Coronary artery (tissue), 2 donors: Measurements from ENCODE around the gene CIB4.

ENCODE experiments used
- DNase-seq: peaks from one replicate; pipeline ENCODE4 v3.0.0-alpha.2; 2017; ENCODE audit warnings: low spot score
- H3K27ac ChIP-seq, 2 donors: fragments of 200-600 bp; sonication (generic); one replicate each; pipeline ENCODE4 v1.5.1; 2016 to 2019
- H3K4me3 ChIP-seq: fragments of 200-600 bp; sonication (generic); 2 replicates; pipeline ENCODE4 v1.5.1; 2016; ENCODE audit warnings: mild to moderate bottlenecking, moderate library complexity
- TF ChIP-seq, protein P1 (sequence below): fragments of 200-600 bp; sonication (generic); IDR thresholded peaks from one replicate; pipeline ENCODE4 v1.5.1; 2019; ENCODE audit warnings: antibody characterized with exemption

Gene CIB4

GRCh38 chr2:26613241-26614215 is 27.6 kb downstream of the CIB4 start:
- Histone ChIP-seq H3K27ac (peak overlapping the region; percentile 54 to 57), H3K4me3 (no peak overlapping the region)
- TF ChIP-seq, protein P1, sequence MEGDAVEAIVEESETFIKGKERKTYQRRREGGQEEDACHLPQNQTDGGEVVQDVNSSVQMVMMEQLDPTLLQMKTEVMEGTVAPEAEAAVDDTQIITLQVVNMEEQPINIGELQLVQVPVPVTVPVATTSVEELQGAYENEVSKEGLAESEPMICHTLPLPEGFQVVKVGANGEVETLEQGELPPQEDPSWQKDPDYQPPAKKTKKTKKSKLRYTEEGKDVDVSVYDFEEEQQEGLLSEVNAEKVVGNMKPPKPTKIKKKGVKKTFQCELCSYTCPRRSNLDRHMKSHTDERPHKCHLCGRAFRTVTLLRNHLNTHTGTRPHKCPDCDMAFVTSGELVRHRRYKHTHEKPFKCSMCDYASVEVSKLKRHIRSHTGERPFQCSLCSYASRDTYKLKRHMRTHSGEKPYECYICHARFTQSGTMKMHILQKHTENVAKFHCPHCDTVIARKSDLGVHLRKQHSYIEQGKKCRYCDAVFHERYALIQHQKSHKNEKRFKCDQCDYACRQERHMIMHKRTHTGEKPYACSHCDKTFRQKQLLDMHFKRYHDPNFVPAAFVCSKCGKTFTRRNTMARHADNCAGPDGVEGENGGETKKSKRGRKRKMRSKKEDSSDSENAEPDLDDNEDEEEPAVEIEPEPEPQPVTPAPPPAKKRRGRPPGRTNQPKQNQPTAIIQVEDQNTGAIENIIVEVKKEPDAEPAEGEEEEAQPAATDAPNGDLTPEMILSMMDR: no peak
- DNase-seq: peak; percentile 68

GRCh38 chr2:26612522-26613240 is 28.5 kb downstream of the CIB4 start:
- peak; percentile 74 for DNase-seq
- TF ChIP-seq, protein P1: no peak
- Histone ChIP-seq H3K4me3 (no peak overlapping the region), H3K27ac (peak overlapping the region; percentile 54 to 57)

- Histone ChIP-seq H3K4me3 (no peak overlapping the region), H3K27ac (peak overlapping the region in 1 of 2 donors; percentile 54)
- DNase-seq: no peak
- TF ChIP-seq, protein P1: no peak
Measured at GRCh38 chr2:26612034-26612433, 29.1 kb downstream of the CIB4 start.

DNA sequence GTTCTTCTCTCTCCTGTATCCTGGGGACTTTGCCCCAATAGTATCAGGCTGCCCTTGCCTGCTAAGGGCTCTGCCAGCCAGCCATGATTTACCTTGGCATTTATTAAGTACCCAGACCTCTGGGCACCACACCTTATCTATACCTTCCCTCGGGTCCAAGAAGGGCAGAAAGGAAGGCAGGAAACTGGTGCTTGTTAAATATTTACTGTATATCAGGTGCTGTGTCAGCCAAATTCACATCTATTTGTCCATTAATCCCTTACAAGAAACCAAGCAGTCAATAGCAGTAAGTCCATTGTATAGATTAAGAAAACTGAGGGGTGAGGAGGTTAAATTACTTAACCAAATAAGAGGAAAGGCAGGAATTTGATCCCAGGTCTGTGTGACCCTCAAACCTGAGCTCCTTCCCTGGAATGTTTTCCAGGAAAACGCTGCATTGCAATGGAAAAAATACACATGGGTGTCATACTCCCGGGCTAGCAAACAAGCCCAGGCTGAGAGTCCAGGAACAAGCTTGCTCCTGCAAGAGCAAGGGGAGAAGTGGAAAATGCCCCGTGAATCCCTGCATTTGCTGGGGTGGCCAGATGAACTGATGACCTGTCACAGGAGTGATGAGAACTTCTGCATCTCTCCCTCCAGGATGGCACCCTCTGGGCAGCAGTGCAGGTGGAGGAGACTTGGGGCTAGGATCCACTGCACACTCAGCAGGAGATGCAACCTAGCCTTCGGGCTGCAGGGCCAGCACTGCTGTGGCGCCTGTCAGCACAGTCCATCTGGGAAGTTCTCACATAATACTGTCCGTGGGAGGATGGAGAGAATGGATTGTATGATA is 30.4 kb downstream of the CIB4 start:
- Histone ChIP-seq H3K27ac (no peak overlapping the region), H3K4me3 (no peak overlapping the region)
- TF ChIP-seq, protein P1: no peak
- DNase-seq: peak; percentile 66

DNA sequence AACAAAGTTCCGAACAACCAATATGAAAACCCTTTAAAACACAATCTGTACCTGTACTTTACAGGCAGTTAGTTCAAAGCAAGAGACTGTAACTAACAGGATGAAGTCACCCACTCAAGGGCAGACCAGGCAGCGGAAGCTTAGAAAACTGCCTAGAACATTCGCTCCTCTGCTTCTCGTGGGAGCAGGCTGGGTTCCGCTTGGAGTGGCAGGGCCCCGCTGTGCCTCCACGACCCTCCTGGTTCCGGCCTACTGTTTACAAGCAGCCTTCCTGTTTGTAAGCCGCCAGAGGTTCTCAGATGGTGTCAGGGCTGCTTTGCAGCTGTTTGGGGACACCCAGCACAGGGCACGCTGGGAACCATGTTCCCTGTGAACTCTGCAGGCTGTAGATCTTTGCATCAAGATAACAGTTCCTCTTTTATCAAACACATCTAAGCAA is 31.3 kb downstream of the CIB4 start:
- no peak overlapping the region for H3K4me3 ChIP-seq
- H3K27ac ChIP-seq: no peak overlapping the region
- peak; percentile 62 for DNase-seq
- TF ChIP-seq, protein P1: no peak

GRCh38 chr2:26609205-26609631 is 31.9 kb downstream of the CIB4 start:
- no peak overlapping the region for H3K27ac ChIP-seq
- no peak overlapping the region for H3K4me3 ChIP-seq
- no peak for DNase-seq
- TF ChIP-seq, protein P1: no peak
